ENCODE data around the gene SUSD3. TPM values are rescaled to one million over a fixed set of nuclear protein-coding genes. Genes with fewer than 3 reads are reported as not detected.
A peak's percentile ranks its signal among the peaks of the same experiment; 100 is the strongest.

The SUSD3 gene
- total RNA-seq, 2 experiments from 2014 or later, result 27.1 to 28.8 TPM

DNA sequence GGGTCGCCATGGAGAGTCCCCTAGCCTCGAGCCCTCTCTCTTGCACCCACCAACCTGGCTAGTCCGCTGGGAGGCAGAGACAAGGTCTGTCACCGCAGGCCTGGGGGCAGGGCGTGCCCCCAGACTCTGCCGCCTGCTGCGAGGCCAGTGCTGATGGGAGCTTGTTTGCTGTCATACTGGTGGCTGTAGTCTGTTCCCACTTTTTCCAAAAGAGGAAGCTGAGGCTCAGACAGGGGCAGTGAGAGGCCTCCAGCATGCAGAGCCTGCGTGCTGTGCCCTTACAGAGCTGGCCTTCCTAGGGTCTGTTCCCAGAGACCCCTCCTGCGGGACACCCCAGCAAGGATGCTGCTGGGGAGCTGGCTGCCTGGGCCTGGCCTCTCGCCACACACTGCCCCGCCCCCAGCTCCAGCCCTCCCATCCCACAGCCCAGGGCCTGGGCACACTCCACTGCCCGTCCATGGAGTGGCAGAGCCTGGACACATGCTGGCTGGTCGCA lies 21.0 kb upstream of the SUSD3 start:
- Mint-ChIP-seq H3K27ac (peak overlapping the region; percentile 74), H3K4me1 (peaks cover 38% of the 10 kb centered on the region), H3K9me3 (peaks cover 6% of the 10 kb centered on the region)

DNA sequence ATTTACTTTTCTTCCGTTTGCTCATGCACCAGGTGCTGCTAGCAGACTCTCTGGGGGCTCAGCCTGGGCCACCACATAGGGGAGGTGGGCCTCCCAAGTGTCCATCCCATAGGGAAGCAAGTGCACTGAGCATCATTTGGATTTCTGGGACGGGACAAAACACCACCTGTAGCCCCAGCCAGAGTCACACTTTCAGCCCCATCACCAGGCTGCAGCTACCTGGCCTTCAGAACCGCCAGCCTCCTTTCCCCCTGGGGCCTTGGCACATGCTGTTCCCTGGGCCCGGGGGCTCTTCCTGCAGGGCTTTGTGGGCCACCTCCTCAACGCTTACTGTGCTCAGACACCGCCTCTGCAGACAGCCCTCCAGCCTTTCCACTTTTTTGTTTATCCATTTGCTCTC lies 19.6 kb upstream of the SUSD3 start:
- peaks cover 4% of the 10 kb centered on the region for H3K36me3 Mint-ChIP-seq
- no peak for DNase-seq
- peaks cover 42% of the 10 kb centered on the region for H3K4me1 Mint-ChIP-seq
- H3K27me3 Mint-ChIP-seq, result no peaks in the 10 kb centered on the region
- peaks cover 6% of the 10 kb centered on the region for H3K9me3 Mint-ChIP-seq
- H3K27ac Mint-ChIP-seq, result peak overlapping the region; percentile 71
- H3K4me3 Mint-ChIP-seq, result no peak overlapping the region

More for the DNA sequence above, 21.0 kb upstream of the SUSD3 start:
- Mint-ChIP-seq H3K4me3 (no peak overlapping the region), H3K27me3 (no peaks in the 10 kb centered on the region), H3K36me3 (peaks cover 5% of the 10 kb centered on the region)
- DNase-seq, result no peak

DNA sequence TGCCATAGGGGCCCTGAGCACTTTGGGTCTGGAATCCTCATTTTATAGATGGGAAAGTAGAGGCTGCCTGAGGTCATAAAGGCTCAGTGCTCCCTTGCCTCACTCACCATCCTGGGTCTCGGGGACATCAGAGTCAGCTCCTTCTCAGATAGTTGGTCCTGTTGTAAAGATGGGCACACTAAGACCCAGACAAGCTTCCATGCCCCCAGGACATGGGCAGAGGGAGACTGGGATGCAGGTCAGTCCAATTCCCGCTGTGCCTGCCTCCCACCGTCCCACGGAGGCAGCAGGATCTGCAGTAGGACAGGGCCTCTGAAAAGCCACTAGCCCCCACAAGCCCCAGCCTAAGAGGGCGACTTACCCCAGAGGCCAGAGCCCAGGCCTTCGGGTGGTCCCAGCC lies 19.0 kb upstream of the SUSD3 start:
- Mint-ChIP-seq H3K4me3 (no peak overlapping the region), H3K36me3 (peaks cover 4% of the 10 kb centered on the region), H3K4me1 (peaks cover 41% of the 10 kb centered on the region), H3K9me3 (peaks cover 6% of the 10 kb centered on the region), H3K27ac (peak overlapping the region; percentile 8), H3K27me3 (no peaks in the 10 kb centered on the region)
- no peak for DNase-seq

DNA sequence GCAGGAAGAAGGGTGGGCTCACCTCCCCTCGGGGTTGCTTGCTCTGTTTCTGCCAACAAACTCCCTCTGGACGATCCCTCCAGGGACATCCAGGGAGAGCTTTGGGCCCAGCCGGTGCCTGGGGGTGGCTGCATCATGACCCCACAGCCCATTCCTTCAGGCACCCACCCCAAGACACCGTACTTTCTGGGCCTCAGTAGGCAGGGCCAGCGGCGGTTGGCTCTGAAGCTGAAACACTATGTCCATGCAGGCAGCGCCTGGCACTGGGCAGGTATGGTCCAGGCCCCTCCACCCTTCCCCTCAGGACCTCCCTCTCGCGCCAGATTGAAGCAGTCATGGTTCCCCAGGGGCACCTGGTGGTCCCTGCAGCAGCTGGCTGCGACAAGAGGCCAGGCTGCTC lies 18.5 kb upstream of the SUSD3 start:
- Mint-ChIP-seq H3K9me3 (peaks cover 6% of the 10 kb centered on the region), H3K4me3 (no peak overlapping the region), H3K36me3 (peaks cover 4% of the 10 kb centered on the region), H3K27ac (peak overlapping the region; percentile 45), H3K4me1 (peaks cover 41% of the 10 kb centered on the region), H3K27me3 (no peaks in the 10 kb centered on the region)
- DNase-seq, result no peak

DNA sequence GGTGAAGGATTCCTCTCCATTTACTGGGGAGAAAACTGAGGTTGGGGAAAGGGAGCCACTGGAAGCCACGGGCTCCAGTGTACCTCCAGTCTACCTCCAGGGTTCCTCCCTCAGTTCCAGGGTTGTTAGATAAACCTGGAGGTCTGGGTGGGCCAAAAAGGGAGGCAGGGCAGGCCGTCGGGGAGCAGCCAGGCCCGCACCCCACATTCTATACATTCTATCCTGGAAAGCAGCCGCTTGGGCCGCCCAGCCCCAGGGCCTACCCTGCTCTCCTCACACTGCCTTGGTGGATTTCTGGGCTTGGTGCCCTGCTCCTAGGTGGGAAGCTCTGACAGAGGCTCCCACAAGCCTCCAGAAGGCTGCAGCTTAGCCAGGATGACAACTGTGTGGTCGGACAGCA lies 18.1 kb upstream of the SUSD3 start:
- peaks cover 41% of the 10 kb centered on the region for H3K4me1 Mint-ChIP-seq
- H3K27me3 Mint-ChIP-seq, result no peaks in the 10 kb centered on the region
- no peak for DNase-seq
- H3K36me3 Mint-ChIP-seq, result peaks cover 4% of the 10 kb centered on the region
- no peak overlapping the region for H3K4me3 Mint-ChIP-seq
- peaks cover 6% of the 10 kb centered on the region for H3K9me3 Mint-ChIP-seq
- no peak overlapping the region for H3K27ac Mint-ChIP-seq

DNA sequence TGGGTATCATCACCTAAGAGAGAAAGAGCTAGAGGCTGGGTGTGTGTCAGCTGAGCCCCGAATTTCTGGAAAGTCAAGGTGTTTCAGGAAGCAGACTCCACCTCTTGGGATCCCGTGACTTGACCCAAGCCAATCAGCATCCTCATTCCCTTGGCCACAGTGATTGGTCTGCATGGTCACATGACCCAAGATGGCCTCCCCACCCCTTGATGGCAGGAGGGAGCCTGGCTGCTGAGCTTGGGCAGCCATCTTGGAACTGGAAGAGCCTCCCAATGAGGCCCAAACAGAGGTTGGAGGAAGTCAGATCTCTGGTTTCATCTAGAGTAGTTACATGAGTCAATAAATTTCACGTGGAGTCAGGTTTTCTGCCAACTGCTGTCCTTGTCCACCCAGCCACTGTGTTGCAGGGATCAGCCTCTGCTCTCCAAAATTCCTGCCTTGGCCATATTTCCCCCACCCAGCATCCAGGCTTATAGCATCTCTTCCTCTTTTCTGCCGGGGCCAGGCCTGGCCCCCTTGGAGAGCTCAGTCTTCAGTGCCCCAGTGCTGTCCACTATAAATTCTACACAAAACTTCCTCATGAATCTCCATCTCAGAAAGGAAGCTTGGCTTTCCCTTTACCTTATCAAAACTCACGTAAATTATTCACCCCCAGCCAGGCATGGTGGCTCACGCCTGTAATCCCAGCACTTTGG lies 17.2 kb upstream of the SUSD3 start:
- peak overlapping the region; percentile 80 for H3K27ac Mint-ChIP-seq
- H3K27me3 Mint-ChIP-seq, result no peaks in the 10 kb centered on the region
- H3K4me3 Mint-ChIP-seq, result no peak overlapping the region
- DNase-seq, result peak; percentile 36
- peaks cover 4% of the 10 kb centered on the region for H3K36me3 Mint-ChIP-seq
- peaks cover 39% of the 10 kb centered on the region for H3K4me1 Mint-ChIP-seq
- peaks cover 6% of the 10 kb centered on the region for H3K9me3 Mint-ChIP-seq

DNA sequence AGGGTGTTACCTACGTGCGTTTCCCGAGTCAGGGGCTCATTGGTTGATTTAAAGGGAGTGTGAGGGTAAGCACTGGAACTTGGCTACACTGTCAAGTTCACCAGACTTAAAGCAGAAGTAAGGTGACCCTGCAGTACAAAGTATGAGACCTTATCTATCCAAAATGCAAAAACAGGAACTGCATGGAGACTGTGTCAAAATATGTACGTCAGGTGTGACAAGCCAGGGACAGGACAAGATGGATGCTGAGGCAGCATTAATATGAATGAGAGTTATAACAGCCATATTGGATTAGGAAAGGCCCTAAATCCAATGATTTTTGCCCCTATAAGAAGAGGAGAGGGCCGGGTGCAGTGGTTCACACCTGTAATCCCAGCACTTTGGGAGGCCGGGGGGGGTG lies 15.4 kb upstream of the SUSD3 start:
- DNase-seq, result no peak
- Mint-ChIP-seq H3K9me3 (peaks cover 6% of the 10 kb centered on the region), H3K4me3 (no peak overlapping the region), H3K27me3 (no peaks in the 10 kb centered on the region), H3K4me1 (peaks cover 26% of the 10 kb centered on the region), H3K27ac (peak overlapping the region; percentile 22), H3K36me3 (peaks cover 4% of the 10 kb centered on the region)

DNA sequence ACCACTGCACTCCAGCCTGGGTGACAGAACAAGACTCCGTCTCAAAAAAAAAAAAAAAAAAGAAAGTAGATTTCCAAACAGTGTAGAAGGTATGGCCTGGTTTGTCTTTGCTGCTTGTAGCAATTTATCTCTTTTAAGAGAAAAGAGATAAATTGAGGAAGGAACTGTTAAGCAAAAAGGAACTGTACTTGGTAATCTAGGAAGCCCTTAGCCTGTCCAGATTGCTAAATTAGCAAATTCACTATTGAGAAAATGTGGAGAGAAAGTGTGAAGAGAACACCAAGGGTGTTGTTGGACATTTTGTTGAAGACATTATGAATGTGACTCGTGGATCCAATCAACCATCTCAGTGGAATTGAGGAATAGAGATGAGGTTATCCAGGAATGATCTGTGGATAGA lies 13.0 kb upstream of the SUSD3 start:
- H3K4me3 Mint-ChIP-seq, result no peak overlapping the region

DNA sequence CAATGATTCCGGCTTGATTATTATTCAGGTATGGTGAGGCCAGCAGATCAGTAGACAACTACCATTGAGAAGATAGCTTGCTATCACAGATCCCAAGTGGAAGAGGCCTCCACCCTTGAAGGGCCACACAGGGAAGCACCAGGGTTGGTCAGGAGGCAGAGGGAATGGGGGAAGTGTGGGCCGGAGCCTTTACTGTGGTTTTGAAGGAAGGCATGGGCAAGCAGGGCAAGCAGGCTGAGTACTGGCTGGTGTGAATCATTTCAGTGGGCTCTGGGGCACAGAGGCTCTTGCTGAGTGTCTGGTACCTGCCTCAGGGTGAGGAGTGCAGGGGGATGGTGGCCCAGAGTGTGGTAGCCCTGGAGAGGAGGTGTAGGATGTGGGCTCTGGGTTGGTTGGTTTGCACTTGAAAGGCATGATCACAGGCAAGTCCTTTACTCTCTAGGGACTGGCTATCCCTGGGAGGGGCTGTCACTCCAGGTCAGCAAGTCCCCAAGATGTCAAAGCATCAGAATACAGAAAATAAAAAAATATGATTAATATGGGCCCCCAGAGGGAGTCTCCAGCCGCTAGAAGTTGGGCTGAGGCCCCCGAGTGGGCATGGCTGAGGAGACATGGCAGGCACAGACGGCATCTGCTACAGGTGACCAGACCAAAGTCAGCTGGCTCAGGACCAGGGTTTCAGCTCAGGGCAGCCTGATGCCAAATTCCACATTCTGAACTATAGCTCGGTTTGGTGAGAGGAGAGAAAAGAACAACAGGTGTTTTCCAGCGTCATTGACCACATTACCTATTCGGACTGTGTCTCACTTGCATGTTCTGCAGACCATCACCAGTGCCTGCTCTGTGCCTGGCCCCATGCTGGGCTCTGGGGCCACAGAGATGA lies 9.7 kb upstream of the SUSD3 start:
- no peak for DNase-seq
- Mint-ChIP-seq H3K4me1 (peaks cover 14% of the 10 kb centered on the region), H3K9me3 (no peaks in the 10 kb centered on the region), H3K27me3 (no peaks in the 10 kb centered on the region), H3K4me3 (no peak overlapping the region), H3K36me3 (no peaks in the 10 kb centered on the region), H3K27ac (no peak overlapping the region)

More for the DNA sequence above, 13.0 kb upstream of the SUSD3 start:
- DNase-seq, result no peak
- H3K27ac Mint-ChIP-seq, result no peak overlapping the region
- H3K9me3 Mint-ChIP-seq, result peaks cover 6% of the 10 kb centered on the region
- H3K36me3 Mint-ChIP-seq, result peaks cover 4% of the 10 kb centered on the region
- H3K4me1 Mint-ChIP-seq, result peaks cover 27% of the 10 kb centered on the region
- H3K27me3 Mint-ChIP-seq, result no peaks in the 10 kb centered on the region

DNA sequence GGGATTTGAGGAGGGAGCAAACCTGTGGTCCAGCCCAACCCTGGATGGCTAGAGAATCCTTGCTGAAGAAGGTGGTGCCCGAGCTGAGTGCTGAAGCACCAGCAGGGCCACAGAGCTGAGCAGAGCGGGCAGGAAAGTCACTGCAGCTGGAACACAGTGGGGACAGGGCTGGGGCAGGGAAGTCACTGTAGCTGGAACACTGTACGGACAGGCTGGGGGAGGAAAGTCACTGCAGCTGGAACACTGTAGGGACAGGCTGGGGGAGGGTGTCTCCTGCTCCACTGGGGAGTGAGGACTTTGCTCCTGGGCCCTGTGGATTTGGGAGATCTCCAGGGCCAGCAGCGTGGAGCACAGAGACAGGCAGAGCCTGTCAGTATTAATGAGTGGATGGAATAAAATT lies 9.0 kb upstream of the SUSD3 start:
- H3K4me3 Mint-ChIP-seq, result no peak overlapping the region
- no peak for DNase-seq
- H3K27ac Mint-ChIP-seq, result no peak overlapping the region
- H3K27me3 Mint-ChIP-seq, result no peaks in the 10 kb centered on the region
- H3K9me3 Mint-ChIP-seq, result no peaks in the 10 kb centered on the region
- peaks cover 14% of the 10 kb centered on the region for H3K4me1 Mint-ChIP-seq
- H3K36me3 Mint-ChIP-seq, result no peaks in the 10 kb centered on the region

DNA sequence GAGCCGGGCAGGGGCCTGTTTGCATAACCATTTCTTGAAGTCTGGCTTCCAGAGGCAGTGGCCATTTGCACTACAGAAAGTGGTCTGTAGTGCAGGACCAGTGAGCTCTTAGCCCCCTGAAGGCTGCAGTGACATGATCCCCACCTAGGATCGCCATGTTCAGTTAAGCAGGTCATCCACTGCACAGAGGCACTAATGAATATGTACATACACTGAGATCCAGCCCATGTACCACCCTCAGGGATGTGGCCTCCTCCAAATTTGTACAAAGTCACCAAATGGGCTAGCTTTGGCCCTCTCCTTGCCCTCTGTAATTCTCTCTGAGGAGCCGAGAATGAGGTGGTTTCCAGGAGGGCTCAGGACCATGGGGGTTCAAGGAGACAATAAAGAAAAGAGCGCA lies 8.3 kb upstream of the SUSD3 start:
- Mint-ChIP-seq H3K27ac (no peak overlapping the region), H3K9me3 (no peaks in the 10 kb centered on the region), H3K4me3 (no peak overlapping the region), H3K4me1 (peaks cover 17% of the 10 kb centered on the region), H3K36me3 (no peaks in the 10 kb centered on the region), H3K27me3 (no peaks in the 10 kb centered on the region)
- no peak for DNase-seq

DNA sequence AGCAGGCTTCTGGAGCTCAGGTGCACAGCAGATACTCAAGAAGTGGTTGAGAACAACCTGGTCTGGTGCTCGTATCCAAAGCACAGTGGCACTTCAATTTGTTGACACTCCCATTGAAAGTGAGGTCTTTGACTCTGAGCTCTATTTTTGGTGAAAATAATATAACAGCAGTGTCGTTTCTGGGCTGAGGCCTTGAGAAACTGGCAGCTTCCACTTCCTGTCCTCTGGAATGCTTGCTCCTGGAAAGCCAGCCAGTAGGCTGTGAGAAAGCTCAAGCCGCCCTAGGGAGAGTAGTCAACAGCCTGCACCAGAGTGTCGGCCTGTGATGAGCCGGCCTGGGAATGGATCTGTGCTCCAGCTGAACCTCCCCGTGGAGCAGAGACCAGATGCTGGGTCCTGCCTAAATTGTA lies 6.8 kb upstream of the SUSD3 start:
- Mint-ChIP-seq H3K36me3 (no peaks in the 10 kb centered on the region), H3K27ac (no peak overlapping the region), H3K4me3 (no peak overlapping the region)

DNA sequence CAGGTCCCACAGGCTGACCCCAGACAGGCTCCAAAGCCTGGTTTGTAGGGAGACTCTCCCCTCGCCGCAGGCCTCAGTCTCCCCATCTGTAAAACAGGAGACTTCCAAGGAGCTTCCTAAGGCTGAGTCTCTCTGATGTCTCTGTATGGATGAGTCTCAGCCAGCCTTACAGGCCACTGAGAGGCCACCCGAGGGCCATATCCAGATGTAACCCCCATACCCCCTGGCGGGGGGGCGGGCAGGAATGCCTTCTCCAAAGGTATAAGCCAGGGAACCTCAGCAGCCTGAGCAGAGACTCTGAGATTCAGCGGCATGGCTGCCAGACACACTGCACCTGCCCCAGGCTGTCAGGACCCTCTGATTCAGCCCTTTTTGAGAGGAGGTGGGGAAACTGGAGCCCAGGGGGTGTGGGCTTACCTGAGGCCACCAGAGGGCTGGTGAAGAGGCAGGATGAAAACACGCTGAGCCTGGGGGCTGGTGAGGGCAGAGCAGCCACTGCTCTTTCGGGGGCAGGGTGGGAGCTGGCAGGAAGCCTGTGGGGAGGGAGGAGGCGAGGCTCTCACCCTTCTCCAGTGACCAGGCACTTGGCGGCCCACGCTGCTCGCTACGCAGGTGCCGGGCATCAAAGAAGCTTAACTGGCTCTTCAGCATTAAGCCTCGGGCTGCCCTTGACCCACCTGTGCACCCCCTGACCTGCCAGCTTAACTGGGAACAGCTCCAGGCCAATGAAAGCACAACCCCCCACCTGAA lies 5.5 kb upstream of the SUSD3 start:
- Mint-ChIP-seq H3K4me3 (no peak overlapping the region), H3K9me3 (no peaks in the 10 kb centered on the region), H3K4me1 (peaks cover 20% of the 10 kb centered on the region), H3K27ac (no peak overlapping the region), H3K36me3 (no peaks in the 10 kb centered on the region), H3K27me3 (no peaks in the 10 kb centered on the region)
- peak; percentile 33 for DNase-seq

More for the DNA sequence above, 6.8 kb upstream of the SUSD3 start:
- no peak for DNase-seq
- Mint-ChIP-seq H3K9me3 (no peaks in the 10 kb centered on the region), H3K4me1 (peaks cover 17% of the 10 kb centered on the region), H3K27me3 (no peaks in the 10 kb centered on the region)

DNA sequence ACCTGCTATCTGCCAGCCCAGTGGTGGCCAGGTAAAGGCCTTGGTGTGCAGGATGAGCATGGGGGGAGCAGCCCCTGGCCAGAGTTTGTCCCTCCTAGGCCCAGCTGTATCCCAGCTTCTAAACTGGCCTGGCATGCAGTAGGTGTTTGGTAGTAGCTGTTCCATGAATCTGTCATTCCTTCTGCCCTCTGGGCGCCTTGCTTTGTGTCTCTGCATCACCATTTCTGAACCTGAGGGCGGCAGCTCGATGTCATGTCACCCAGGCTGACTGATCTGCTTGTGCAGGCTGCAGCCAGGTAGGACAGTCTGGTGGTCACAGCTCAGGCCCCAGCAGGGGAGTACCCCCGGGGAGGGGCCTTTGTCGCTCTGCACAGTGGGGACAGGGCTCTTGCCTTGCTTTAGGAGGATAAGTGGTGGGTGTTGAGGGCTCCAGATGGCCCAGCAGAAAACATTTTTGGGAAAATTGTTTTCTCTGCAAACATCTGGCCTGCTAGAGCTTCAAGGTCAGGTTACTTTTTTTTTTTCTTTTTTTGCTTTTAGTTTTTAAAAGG lies 4.6 kb upstream of the SUSD3 start:
- H3K4me3 Mint-ChIP-seq, result no peak overlapping the region
- no peaks in the 10 kb centered on the region for H3K27me3 Mint-ChIP-seq
- peaks cover 20% of the 10 kb centered on the region for H3K4me1 Mint-ChIP-seq
- no peak for DNase-seq
- no peaks in the 10 kb centered on the region for H3K9me3 Mint-ChIP-seq
- no peak overlapping the region for H3K27ac Mint-ChIP-seq
- H3K36me3 Mint-ChIP-seq, result no peaks in the 10 kb centered on the region
